B cell (primary cell): Measurements from ENCODE around the gene SYT4. TPM values are rescaled to one million over a fixed set of nuclear protein-coding genes. Genes with fewer than 3 reads are reported as not detected.

ENCODE experiments used
- ATAC-seq: fragments of 200-7000 bp; cut with Tn5 transposase; one replicate; pipeline ENCODE4 v1.10.0; 2021; ENCODE audit warnings: low read depth, mild to moderate bottlenecking, moderate number of reproducible peaks, moderate library complexity
- CTCF ChIA-PET: fragments of 350-600 bp; sonication (Branson Sonifier 250); formaldehyde crosslinking; loops from one replicate; lab custom pipeline; 2021; ENCODE audit warnings: antibody characterized with exemption, inconsistent platforms; lab: Charles Lee
- POLR2A ChIA-PET: fragments of 350-600 bp; sonication (Branson Sonifier 250); formaldehyde crosslinking; loops from one replicate; lab custom pipeline; 2021; ENCODE audit warnings: antibody characterized with exemption; lab: Charles Lee
- DNase-seq: peaks from one replicate; pipeline ENCODE4 v3.0.0; 2013
- H2AFZ ChIP-seq: 2 replicates; pipeline ENCODE4 v1.6.1; 2012; ENCODE audit warnings: mild to moderate bottlenecking, low read depth, low read length; ENCODE audit not compliant: insufficient read depth, poor library complexity, severe bottlenecking
- H3K27ac ChIP-seq, 2 donors: 1 replicate in 1 of 2; 2 replicates in 1 of 2; pipeline ENCODE4 v1.5.1; 2012 to 2013; ENCODE audit warnings: low read length in 2 of 2, mild to moderate bottlenecking in 2 of 2, moderate library complexity in 1 of 2
- H3K27me3 ChIP-seq, 4 experiments: fragments of 200-600 bp in 1 of 4; sonication (generic) in 1 of 4; replicated peaks in 1 of 4; 1 replicate in 2 of 4; 2 replicates in 2 of 4; pipeline versions ENCODE4 v1.6.1 to v1.7.0; 2013 to 2016; ENCODE audit warnings: low read length in 3 of 4, mild to moderate bottlenecking in 2 of 4, mixed read lengths in 1 of 4, moderate library complexity in 1 of 4; ENCODE audit not compliant: insufficient read depth in 4 of 4, control insufficient read depth in 3 of 4; ENCODE audit errors: control extremely low read depth in 1 of 4
- H3K36me3 ChIP-seq, 2 experiments: replicated peaks in 1 of 2; 1 replicate in 1 of 2; 2 replicates in 1 of 2; pipeline versions ENCODE4 v1.6.1 to v1.7.1; 2013; ENCODE audit warnings: low read length in 1 of 2; ENCODE audit not compliant: insufficient read depth in 2 of 2, control insufficient read depth in 1 of 2; ENCODE audit errors: control extremely low read depth in 1 of 2, extremely low read depth in 1 of 2
- H3K4me1 ChIP-seq, 2 donors: fragments of 200-600 bp in 1 of 2; sonication (generic) in 1 of 2; 1 replicate in 1 of 2; 2 replicates in 1 of 2; pipeline versions ENCODE4 v1.5.1 to v1.6.1; 2013 to 2017; ENCODE audit warnings: low read length in 2 of 2; ENCODE audit not compliant: control insufficient read depth in 2 of 2, insufficient read depth in 2 of 2
- H3K4me2 ChIP-seq: replicated peaks from 2 replicates; pipeline ENCODE3; 2012; ENCODE audit warnings: mild to moderate bottlenecking, low read depth, low read length; ENCODE audit not compliant: poor library complexity, severe bottlenecking
- H3K4me3 ChIP-seq, 5 experiments: fragments of 200-600 bp in 1 of 5; sonication (generic) in 1 of 5; 1 replicate in 3 of 5; 2 replicates in 2 of 5; pipeline versions ENCODE4 v1.5.1 to v1.7.0; 2011 to 2016; ENCODE audit warnings: low read length in 4 of 5, mild to moderate bottlenecking in 4 of 5, low read depth in 2 of 5, control low read depth in 1 of 5, moderate library complexity in 1 of 5; ENCODE audit not compliant: insufficient read depth in 1 of 5; ENCODE audit errors: control extremely low read depth in 1 of 5, extremely low read depth in 1 of 5
- H3K79me2 ChIP-seq: fragments of 200-600 bp; sonication (generic); one replicate; pipeline ENCODE4 v1.6.0; 2016; ENCODE audit warnings: low read length; ENCODE audit not compliant: control insufficient read depth, insufficient read depth
- H3K9ac ChIP-seq: fragments of 200-600 bp; sonication (generic); 2 replicates; pipeline ENCODE4 v1.6.1; 2017; ENCODE audit warnings: mild to moderate bottlenecking, low read length, moderate library complexity
- H3K9me3 ChIP-seq, 3 donors: one replicate each; pipeline versions ENCODE4 v1.6.1 to v1.7.1; 2013; ENCODE audit warnings: low read length in 2 of 3; ENCODE audit not compliant: control insufficient read depth in 2 of 3, insufficient read depth in 1 of 3; ENCODE audit errors: control extremely low read depth in 1 of 3
- H4K20me1 ChIP-seq: 2 replicates; pipeline ENCODE4 v1.6.0; 2012; ENCODE audit warnings: mild to moderate bottlenecking, low read length; ENCODE audit not compliant: insufficient read depth, control insufficient read depth, poor library complexity, severe bottlenecking
- H3K27ac Mint-ChIP-seq: one replicate; pipeline ENCODE4 v1.8.0; 2021; ENCODE audit warnings: mixed read lengths
- H3K27me3 Mint-ChIP-seq: one replicate; pipeline ENCODE4 v1.8.0; 2021; ENCODE audit warnings: mixed read lengths
- H3K4me1 Mint-ChIP-seq: one replicate; pipeline ENCODE4 v1.8.0; 2021; ENCODE audit warnings: mixed read lengths
- H3K4me3 Mint-ChIP-seq: one replicate; pipeline ENCODE4 v1.8.0; 2021; ENCODE audit warnings: mixed read lengths
- H3K9me3 Mint-ChIP-seq: one replicate; pipeline ENCODE4 v1.8.0; 2022; ENCODE audit warnings: mixed read lengths; ENCODE audit not compliant: insufficient read depth
- EZH2 ChIP-seq: IDR thresholded peaks from 2 replicates; pipeline ENCODE4 v1.6.1; 2012; ENCODE audit warnings: borderline replicate concordance, low read depth, mild to moderate bottlenecking, moderate library complexity, low read length; ENCODE audit not compliant: insufficient read depth, poor library complexity, severe bottlenecking
- WGBS: methylation state at CpG from one replicate; pipeline ENCODE4 v1.1.5; 2013; ENCODE audit warnings: missing lambda C conversion rate; ENCODE audit not compliant: insufficient coverage; 5-methylcytosine and 5-hydroxymethylcytosine counted together
- intact Hi-C: fragments of 100-400 bp; cut with micrococcal nuclease; formaldehyde crosslinking; loops from one replicate; pipeline ENCODE4 v1.10.0; 2022
- polyA plus RNA-seq: library from polyadenylated mRNA; depleted of rRNA; stranded (reverse); fragments of >200 nt; gene quantifications from 2 replicates; pipeline ENCODE4 v1.2.3, GENCODE V29; 2012
- total RNA-seq, 2 donors: library from RNA; stranded (reverse); fragments of 120-200 nt in 1 of 2; gene quantifications; 1 replicate in 1 of 2; 2 replicates in 1 of 2; pipeline versions ENCODE4 v1.2.3 to v1.2.4, GENCODE V29; 2013 to 2022
- TF ChIP-seq, protein P1 (sequence below): fragments of 200-600 bp; IDR thresholded peaks from one replicate; pipeline ENCODE4 v1.8.0; 2022; ENCODE audit warnings: antibody characterized with exemption, mild to moderate bottlenecking

The SYT4 gene
- total and polyA plus RNA-seq, 2 donors (not counting 1 experiment from before 2014, with no cell fraction given), result not detected

DNA sequence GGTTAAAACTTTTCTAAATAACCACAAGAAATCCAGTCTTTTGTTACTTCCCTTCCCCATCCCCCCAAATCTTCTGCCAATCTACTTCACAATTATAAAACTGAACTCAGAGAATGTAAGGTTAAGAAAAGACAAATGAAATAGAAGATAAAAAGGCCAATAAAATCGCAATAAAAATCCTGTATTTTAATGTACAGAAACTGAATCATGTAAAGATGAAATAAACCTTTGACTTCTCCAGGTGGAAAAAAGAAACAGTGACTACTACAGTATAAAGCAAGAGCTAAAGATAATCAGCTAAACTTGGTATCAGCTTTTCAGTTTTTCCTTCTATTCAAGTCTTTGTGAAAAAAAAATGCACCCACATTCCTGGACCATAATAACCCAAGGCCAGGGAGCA lies 1.7 kb downstream of the SYT4 start:
- H4K20me1 ChIP-seq, result no peaks in the 10 kb centered on the region
- no peaks in the 10 kb centered on the region for H3K9me3 Mint-ChIP-seq
- no peaks in the 10 kb centered on the region for H3K9me3 ChIP-seq
- no peaks in the 10 kb centered on the region for H3K27me3 ChIP-seq
- H3K27me3 Mint-ChIP-seq, result peaks cover 16% of the 10 kb centered on the region
- no peaks in the 10 kb centered on the region for H3K4me1 Mint-ChIP-seq
- no peaks in the 10 kb centered on the region for H3K36me3 ChIP-seq
- intact Hi-C loops, result no loop called here
- H3K27ac ChIP-seq, result no peak overlapping the region
- CTCF ChIA-PET, result no interaction called here
- H2AFZ ChIP-seq, result no peak overlapping the region
- no peaks in the 10 kb centered on the region for H3K79me2 ChIP-seq
- DNase-seq (no peak), ATAC-seq (no peak)
- no peaks in the 10 kb centered on the region for H3K4me1 ChIP-seq
- TF ChIP-seq, protein P1, sequence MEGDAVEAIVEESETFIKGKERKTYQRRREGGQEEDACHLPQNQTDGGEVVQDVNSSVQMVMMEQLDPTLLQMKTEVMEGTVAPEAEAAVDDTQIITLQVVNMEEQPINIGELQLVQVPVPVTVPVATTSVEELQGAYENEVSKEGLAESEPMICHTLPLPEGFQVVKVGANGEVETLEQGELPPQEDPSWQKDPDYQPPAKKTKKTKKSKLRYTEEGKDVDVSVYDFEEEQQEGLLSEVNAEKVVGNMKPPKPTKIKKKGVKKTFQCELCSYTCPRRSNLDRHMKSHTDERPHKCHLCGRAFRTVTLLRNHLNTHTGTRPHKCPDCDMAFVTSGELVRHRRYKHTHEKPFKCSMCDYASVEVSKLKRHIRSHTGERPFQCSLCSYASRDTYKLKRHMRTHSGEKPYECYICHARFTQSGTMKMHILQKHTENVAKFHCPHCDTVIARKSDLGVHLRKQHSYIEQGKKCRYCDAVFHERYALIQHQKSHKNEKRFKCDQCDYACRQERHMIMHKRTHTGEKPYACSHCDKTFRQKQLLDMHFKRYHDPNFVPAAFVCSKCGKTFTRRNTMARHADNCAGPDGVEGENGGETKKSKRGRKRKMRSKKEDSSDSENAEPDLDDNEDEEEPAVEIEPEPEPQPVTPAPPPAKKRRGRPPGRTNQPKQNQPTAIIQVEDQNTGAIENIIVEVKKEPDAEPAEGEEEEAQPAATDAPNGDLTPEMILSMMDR, result no peak
- TF ChIP-seq EZH2, result no peak
- no CpG with 5 or more reads among the region's 1 CpG for WGBS
- POLR2A ChIA-PET, result no interaction called here
- H3K4me3 Mint-ChIP-seq, result no peak overlapping the region
- H3K4me2 ChIP-seq, result no peak overlapping the region
- H3K27ac Mint-ChIP-seq, result no peak overlapping the region
- H3K4me3 ChIP-seq, result no peak overlapping the region
- H3K9ac ChIP-seq, result no peak overlapping the region

DNA sequence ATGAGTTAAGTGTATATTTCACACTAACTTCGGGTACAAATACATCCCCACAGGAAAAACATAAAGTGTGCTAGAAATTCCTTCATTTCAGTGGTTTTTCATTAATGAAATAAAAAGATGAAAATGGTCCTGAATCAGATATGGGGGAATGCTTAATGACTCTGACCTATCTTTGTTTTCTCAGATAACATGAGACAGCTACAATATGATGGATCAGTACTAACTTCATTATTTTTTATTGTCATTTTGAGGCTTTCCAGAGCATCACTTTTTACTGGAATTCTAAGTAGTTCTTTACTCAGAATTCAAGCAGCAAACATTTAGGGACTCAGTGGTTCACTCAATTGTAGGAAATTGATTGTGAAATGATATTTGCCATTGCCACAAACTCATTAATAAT lies 2.8 kb downstream of the SYT4 start:
- H3K27ac Mint-ChIP-seq, result no peak overlapping the region
- CTCF ChIA-PET, result interaction anchor here (5.5 kb wide), 1 partner anchor 1160 kb away, joined by 83 read pairs; no protein-coding TSS in a partner anchor
- peaks cover 16% of the 10 kb centered on the region for H3K27me3 Mint-ChIP-seq
- no peaks in the 10 kb centered on the region for H3K4me1 ChIP-seq
- no peak overlapping the region for H2AFZ ChIP-seq
- POLR2A ChIA-PET, result no interaction called here
- H3K9me3 Mint-ChIP-seq, result no peaks in the 10 kb centered on the region
- no peaks in the 10 kb centered on the region for H3K27me3 ChIP-seq
- H3K4me1 Mint-ChIP-seq, result no peaks in the 10 kb centered on the region
- ATAC-seq, result no peak
- H3K9me3 ChIP-seq, result no peaks in the 10 kb centered on the region
- H3K27ac ChIP-seq, result no peak overlapping the region
- H3K4me3 ChIP-seq, result no peak overlapping the region
- no peak overlapping the region for H3K4me2 ChIP-seq
- no peaks in the 10 kb centered on the region for H4K20me1 ChIP-seq
- H3K4me3 Mint-ChIP-seq, result no peak overlapping the region
- no peaks in the 10 kb centered on the region for H3K79me2 ChIP-seq
- no CpG with 5 or more reads among the region's 1 CpG for WGBS
- intact Hi-C loops, result loop anchor here (5.0 kb wide), 1 partner anchor 977 kb away; no protein-coding TSS in a partner anchor
- no peak for TF ChIP-seq EZH2
- TF ChIP-seq, protein P1, result no peak
- DNase-seq, result no peak
- no peak overlapping the region for H3K9ac ChIP-seq
- no peaks in the 10 kb centered on the region for H3K36me3 ChIP-seq
